LNCaP clone FGC (cell line): ENCODE data around the gene LBX1.

Source experiments
- DNase-seq: peaks from one replicate; pipeline ENCODE4 v3.0.0-alpha.2; 2011; ENCODE audit warnings: low read depth
- H3K4me3 ChIP-seq: 2 replicates; pipeline ENCODE4 v1.5.1; 2011; ENCODE audit warnings: mild to moderate bottlenecking, low read depth, low read length, control low read depth
- TF ChIP-seq, protein P1 (sequence below): IDR thresholded peaks from 2 replicates; pipeline ENCODE4 v1.5.1; 2012; ENCODE audit warnings: mild to moderate bottlenecking; ENCODE audit not compliant: control insufficient read depth, insufficient read depth; ENCODE audit errors: extremely low read depth

The LBX1 gene

DNA sequence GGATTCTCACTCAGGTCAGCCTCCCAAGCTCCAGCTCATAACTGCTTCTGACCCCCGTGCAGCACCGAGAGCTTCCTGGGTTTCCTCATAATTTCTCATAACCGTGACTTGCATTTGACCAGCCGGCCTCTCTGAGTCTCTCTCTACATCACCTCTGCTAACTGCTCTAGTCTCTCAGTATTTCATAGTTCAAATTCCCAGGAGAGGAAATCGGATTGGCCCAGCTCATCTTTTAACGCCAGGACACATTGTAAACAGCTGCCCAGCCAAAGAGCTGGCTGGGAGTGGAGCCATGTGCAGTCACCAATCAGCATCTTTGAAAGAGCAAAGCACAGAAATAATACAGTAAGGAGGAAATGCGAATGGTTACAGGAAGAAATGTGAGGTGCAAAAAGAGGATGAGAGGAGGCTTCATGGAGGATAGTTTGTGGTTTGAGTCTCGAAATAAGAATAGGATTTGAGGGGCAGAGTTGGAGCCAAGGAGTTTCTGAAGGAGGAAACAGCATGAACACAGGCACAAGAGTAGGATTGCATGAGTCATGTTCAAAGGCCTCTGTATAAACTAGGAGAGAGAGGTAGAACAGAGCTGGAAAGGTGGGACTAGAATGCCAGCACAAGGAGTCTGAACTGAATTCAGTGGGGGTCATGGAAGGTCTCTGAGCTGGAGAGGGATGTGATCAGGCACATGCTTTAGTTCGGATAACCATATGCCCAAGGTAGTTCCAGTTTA, 15.2 kb upstream of the LBX1 start:
- TF ChIP-seq, protein P1, sequence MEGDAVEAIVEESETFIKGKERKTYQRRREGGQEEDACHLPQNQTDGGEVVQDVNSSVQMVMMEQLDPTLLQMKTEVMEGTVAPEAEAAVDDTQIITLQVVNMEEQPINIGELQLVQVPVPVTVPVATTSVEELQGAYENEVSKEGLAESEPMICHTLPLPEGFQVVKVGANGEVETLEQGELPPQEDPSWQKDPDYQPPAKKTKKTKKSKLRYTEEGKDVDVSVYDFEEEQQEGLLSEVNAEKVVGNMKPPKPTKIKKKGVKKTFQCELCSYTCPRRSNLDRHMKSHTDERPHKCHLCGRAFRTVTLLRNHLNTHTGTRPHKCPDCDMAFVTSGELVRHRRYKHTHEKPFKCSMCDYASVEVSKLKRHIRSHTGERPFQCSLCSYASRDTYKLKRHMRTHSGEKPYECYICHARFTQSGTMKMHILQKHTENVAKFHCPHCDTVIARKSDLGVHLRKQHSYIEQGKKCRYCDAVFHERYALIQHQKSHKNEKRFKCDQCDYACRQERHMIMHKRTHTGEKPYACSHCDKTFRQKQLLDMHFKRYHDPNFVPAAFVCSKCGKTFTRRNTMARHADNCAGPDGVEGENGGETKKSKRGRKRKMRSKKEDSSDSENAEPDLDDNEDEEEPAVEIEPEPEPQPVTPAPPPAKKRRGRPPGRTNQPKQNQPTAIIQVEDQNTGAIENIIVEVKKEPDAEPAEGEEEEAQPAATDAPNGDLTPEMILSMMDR: no peak
- DNase-seq: no peak
- no peak overlapping the region for H3K4me3 ChIP-seq

- no peak for DNase-seq
- H3K4me3 ChIP-seq: no peak overlapping the region
- TF ChIP-seq, protein P1: no peak
Observed at GRCh38 chr10:101241840-101242707, 12.8 kb upstream of the LBX1 start.

DNA sequence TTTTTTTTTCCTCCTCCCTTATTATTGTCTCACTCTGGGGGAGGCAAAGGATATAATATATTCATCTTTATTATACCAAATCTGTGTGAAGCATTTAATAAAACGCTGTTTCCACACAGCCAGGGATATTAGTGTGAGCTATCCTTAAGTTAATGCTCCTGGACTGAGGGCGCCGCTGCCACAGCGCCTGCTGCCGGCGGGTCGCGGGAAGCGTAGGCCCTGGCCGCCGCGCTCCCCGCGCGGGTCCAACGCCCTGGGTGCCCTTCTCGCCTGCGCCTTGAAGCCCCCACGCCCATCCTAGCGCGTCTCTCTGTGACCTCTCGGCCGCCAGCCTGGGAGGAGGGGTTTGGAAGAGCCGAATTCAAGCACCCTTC, 9.5 kb upstream of the LBX1 start:
- TF ChIP-seq, protein P1: no peak
- no peak for DNase-seq
- no peak overlapping the region for H3K4me3 ChIP-seq

DNA sequence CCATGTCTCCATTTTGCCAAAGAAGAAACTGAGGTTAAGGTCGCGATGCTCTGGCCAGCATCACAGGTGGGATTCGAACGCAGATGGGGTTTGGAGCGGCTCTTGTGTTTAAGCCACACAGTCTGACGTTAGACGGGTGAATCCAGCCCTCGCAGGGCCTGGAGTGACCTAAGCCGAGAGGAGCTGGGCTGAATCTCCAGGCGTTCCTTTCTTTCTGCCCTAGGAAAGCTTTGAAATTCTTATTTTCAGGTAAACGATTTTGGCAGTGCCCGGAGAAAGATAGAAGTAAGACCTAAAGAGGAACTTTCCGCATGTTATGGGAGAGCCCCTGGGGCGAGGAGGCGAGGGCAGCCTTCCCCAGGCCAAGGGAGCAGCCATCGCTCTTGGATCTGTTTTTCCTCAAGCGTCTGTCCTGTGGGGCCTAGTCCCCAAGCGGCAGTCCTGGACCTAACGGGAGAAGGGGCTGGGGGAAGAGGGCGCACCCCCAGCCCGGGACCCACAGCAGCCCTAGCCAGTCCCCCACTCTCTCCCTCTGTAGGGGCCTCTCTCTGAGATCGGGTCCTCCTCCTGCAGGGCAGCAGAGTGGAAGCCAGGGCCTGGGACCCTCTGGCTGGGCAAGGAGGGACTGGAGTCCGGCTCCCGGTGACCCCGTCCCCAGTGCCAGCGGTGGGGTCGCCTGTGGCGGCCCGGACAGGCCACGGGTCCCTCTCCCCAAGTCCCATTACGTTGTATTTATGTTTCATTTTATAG, 8.9 kb upstream of the LBX1 start:
- TF ChIP-seq, protein P1: no peak
- DNase-seq: no peak
- H3K4me3 ChIP-seq: no peak overlapping the region

- DNase-seq: no peak
- H3K4me3 ChIP-seq: no peak overlapping the region
- TF ChIP-seq, protein P1: no peak
Observed at GRCh38 chr10:101237081-101237981, 8.1 kb upstream of the LBX1 start.
